HG02759 (cell line): ENCODE results near the gene RAB27B.
"Not testable (repeated sequence)": the region's sequence is repeated elsewhere in the genome, so short reads cannot be mapped to it uniquely, and the experiment has no call there.

ENCODE experiments used
- ATAC-seq: cut with Tn5 transposase; IDR thresholded peaks from one replicate; pipeline ENCODE4 v1.9.1; 2021; ENCODE audit warnings: mild to moderate bottlenecking, moderate library complexity; ENCODE audit not compliant: unreplicated experiment

Gene RAB27B

GRCh38 chr18:54813977-54814565 lies 14.2 kb upstream of the RAB27B start:
- no peak for ATAC-seq

- ATAC-seq, result no peak
These were observed 13.2 kb upstream of the RAB27B start for GRCh38 chr18:54815086-54815485.

- ATAC-seq, result not testable (repeated sequence)
These were observed 7.4 kb upstream of the RAB27B start for GRCh38 chr18:54820785-54821275.

GRCh38 chr18:54822872-54823845 lies 5.1 kb upstream of the RAB27B start:
- ATAC-seq, result no peak

- no peak for ATAC-seq
These were observed 3.5 kb upstream of the RAB27B start for GRCh38 chr18:54824761-54825160.

GRCh38 chr18:54825601-54826344 lies 2.5 kb upstream of the RAB27B start:
- no peak for ATAC-seq

- ATAC-seq, result no peak
These were observed 709 bp downstream of the RAB27B start for GRCh38 chr18:54828986-54829385.

GRCh38 chr18:54829856-54830255 lies 1.6 kb downstream of the RAB27B start:
- ATAC-seq, result no peak

GRCh38 chr18:54830260-54830659 lies 2.0 kb downstream of the RAB27B start:
- ATAC-seq, result no peak

GRCh38 chr18:54830866-54831265 lies 2.6 kb downstream of the RAB27B start:
- no peak for ATAC-seq

- ATAC-seq, result no peak
These were observed 7.7 kb downstream of the RAB27B start for GRCh38 chr18:54835944-54836343.

GRCh38 chr18:54843314-54843713 lies 15.0 kb downstream of the RAB27B start:
- ATAC-seq, result no peak

- ATAC-seq, result no peak
These were observed 17.5 kb downstream of the RAB27B start for GRCh38 chr18:54845787-54846186.

GRCh38 chr18:54848121-54848520 lies 19.8 kb downstream of the RAB27B start:
- ATAC-seq, result no peak

- no peak for ATAC-seq
These were observed 21.4 kb downstream of the RAB27B start for GRCh38 chr18:54849683-54850082.

GRCh38 chr18:54850598-54850997 lies 22.3 kb downstream of the RAB27B start:
- no peak for ATAC-seq

GRCh38 chr18:54852780-54853675 lies 24.8 kb downstream of the RAB27B start:
- no peak for ATAC-seq

- not testable (repeated sequence) for ATAC-seq
These were observed 26.8 kb downstream of the RAB27B start for GRCh38 chr18:54855050-54855449.

GRCh38 chr18:54856105-54856646 lies 27.9 kb downstream of the RAB27B start:
- ATAC-seq, result no peak

- ATAC-seq, result no peak
These were observed 29.2 kb downstream of the RAB27B start for GRCh38 chr18:54857499-54857898.
